Kidney (tissue), 14 donors: ENCODE data around the gene OR5B21. TPM values are rescaled to one million over a fixed set of nuclear protein-coding genes. Genes with fewer than 3 reads are reported as not detected.

ENCODE experiments used
- DNase-seq, 5 donors: peaks; one replicate each; pipeline ENCODE4 v3.0.0-alpha.2; 2013 to 2020
- FAIRE-seq: peaks from 2 replicates; lab custom pipeline; 2012; peaks lifted over from hg19 to GRCh38; lab: Jason Lieb, UNC
- H3K27ac ChIP-seq, 2 donors: one replicate each; pipeline ENCODE4 v1.7.0; 2013; ENCODE audit warnings: low read depth in 2 of 2, low read length in 2 of 2, inconsistent platforms in 1 of 2
- H3K27me3 ChIP-seq: one replicate; pipeline ENCODE4 v1.7.1; 2013; ENCODE audit warnings: low read length, inconsistent platforms; ENCODE audit not compliant: control insufficient read depth, insufficient read depth
- H3K36me3 ChIP-seq, 3 donors: one replicate each; pipeline versions ENCODE4 v1.7.0 to v1.7.1; 2013; ENCODE audit warnings: low read length in 3 of 3, control low read depth in 1 of 3, inconsistent platforms in 1 of 3; ENCODE audit not compliant: insufficient read depth in 3 of 3, control insufficient read depth in 2 of 3
- H3K4me1 ChIP-seq, 3 donors: one replicate each; pipeline versions ENCODE4 v1.7.0 to v1.7.1; 2013; ENCODE audit warnings: low read length in 3 of 3, inconsistent platforms in 1 of 3, low read depth in 1 of 3; ENCODE audit not compliant: control insufficient read depth in 2 of 3, insufficient read depth in 2 of 3
- H3K4me3 ChIP-seq, 3 donors: one replicate each; pipeline versions ENCODE4 v1.7.0 to v1.8.1; 2013; ENCODE audit warnings: low read length in 3 of 3, control low read depth in 1 of 3, inconsistent platforms in 1 of 3
- H3K9ac ChIP-seq, 3 donors: one replicate each; pipeline versions ENCODE4 v1.7.0 to v1.7.1; 2013; ENCODE audit warnings: low read length in 3 of 3, control low read depth in 1 of 3, inconsistent platforms in 1 of 3
- H3K9me3 ChIP-seq, 3 donors: one replicate each; pipeline versions ENCODE4 v1.7.0 to v1.7.1; 2013; ENCODE audit warnings: low read length in 3 of 3, control low read depth in 1 of 3, inconsistent platforms in 1 of 3; ENCODE audit not compliant: control insufficient read depth in 2 of 3, insufficient read depth in 1 of 3
- CTCF ChIP-seq: IDR thresholded peaks from 3 replicates; pipeline ENCODE4 v1.5.1; 2012; ENCODE audit warnings: mild to moderate bottlenecking, moderate library complexity, borderline replicate concordance; ENCODE audit not compliant: insufficient read depth; ENCODE audit errors: extremely low read depth
- intact Hi-C: fragments of 100-400 bp; cut with DNase I; formaldehyde crosslinking; loops from one replicate; pipeline ENCODE4 v1.11.1; 2022
- polyA plus RNA-seq: library from polyadenylated mRNA; stranded (reverse); fragments of 350-450 nt; fragmentation: Illumina TruSeq; extraction: RNeasy Lipid Tissue Mini Kit (QIAGEN cat#74804); gene quantifications from one replicate; pipeline ENCODE4 v1.2.3, GENCODE V29; 2014; ENCODE audit warnings: low read depth, low replicate concordance; ENCODE audit not compliant: insufficient read depth
- total RNA-seq: library from RNA; stranded (reverse); fragmentation: NEBNext Ultra II Directional; extraction: Animal tissue kit (Norgen Biotek cat#: 25700); gene quantifications from one replicate; pipeline ENCODE4 v1.2.1, GENCODE V29; 2021
- donor health status: control.
- donor health status: control.
- donor health status: control.
- donor health status: control.
- donor health status: control.
- donor health status: DM: yes; HTN: yes; CAD: no.
- donor health status: Normal renal cell carcinoma (clear cell type).

OR5B21 gene
- total and polyA plus RNA-seq, 2 donors from 2014 or later = not detected

GRCh38 chr11:58511636-58512035, 3.7 kb upstream of the OR5B21 start:
- Histone ChIP-seq H3K9me3 (no peaks in the 10 kb centered on the region), H3K36me3 (no peaks in the 10 kb centered on the region), H3K9ac (no peak overlapping the region), H3K4me1 (no peaks in the 10 kb centered on the region), H3K4me3 (no peak overlapping the region), H3K27ac (no peak overlapping the region), H3K27me3 (no peaks in the 10 kb centered on the region)
- intact Hi-C loops = no loop called here
- FAIRE-seq = no peak
- no peak for TF ChIP-seq CTCF
- no peak for DNase-seq

GRCh38 chr11:58509748-58510147, 1.8 kb upstream of the OR5B21 start:
- Histone ChIP-seq H3K27me3 (no peaks in the 10 kb centered on the region), H3K4me3 (no peak overlapping the region), H3K9ac (no peak overlapping the region), H3K9me3 (no peaks in the 10 kb centered on the region), H3K4me1 (no peaks in the 10 kb centered on the region), H3K36me3 (no peaks in the 10 kb centered on the region), H3K27ac (no peak overlapping the region)
- intact Hi-C loops = no loop called here
- TF ChIP-seq CTCF = no peak
- FAIRE-seq (no peak), DNase-seq (no peak)

GRCh38 chr11:58508814-58509213, 909 bp upstream of the OR5B21 start:
- no peaks in the 10 kb centered on the region for H3K4me1 ChIP-seq
- no peaks in the 10 kb centered on the region for H3K9me3 ChIP-seq
- no peak for TF ChIP-seq CTCF
- no peaks in the 10 kb centered on the region for H3K27me3 ChIP-seq
- no peak overlapping the region for H3K27ac ChIP-seq
- no peak overlapping the region for H3K4me3 ChIP-seq
- intact Hi-C loops = no loop called here
- no peaks in the 10 kb centered on the region for H3K36me3 ChIP-seq
- FAIRE-seq = no peak
- no peak overlapping the region for H3K9ac ChIP-seq
- DNase-seq = no peak

GRCh38 chr11:58507355-58507754, 550 bp downstream of the OR5B21 start:
- intact Hi-C loops = no loop called here
- no peaks in the 10 kb centered on the region for H3K4me1 ChIP-seq
- FAIRE-seq = no peak
- no peak overlapping the region for H3K4me3 ChIP-seq
- no peaks in the 10 kb centered on the region for H3K27me3 ChIP-seq
- no peaks in the 10 kb centered on the region for H3K36me3 ChIP-seq
- no peak overlapping the region for H3K9ac ChIP-seq
- no peaks in the 10 kb centered on the region for H3K9me3 ChIP-seq
- DNase-seq = no peak
- no peak overlapping the region for H3K27ac ChIP-seq
- TF ChIP-seq CTCF = no peak
